ENCODE results near the gene KIF16B.

KIF16B gene

GRCh38 chr20:16517946-16518783, 55.1 kb downstream of the KIF16B start:
- H3K4me3 ChIP-seq (ENCODE audit: low read depth, low read length) = no peak overlapping the region
- TF ChIP-seq CTCF (IDR thresholded peaks at IDR 0.05; ENCODE audit: control insufficient read depth, extremely low read depth, insufficient read depth) = peak; percentile 83
- DNase-seq (ENCODE audit: low read depth) = peak; percentile 52

- no peak for TF ChIP-seq CTCF (IDR thresholded peaks at IDR 0.05; ENCODE audit: control insufficient read depth, extremely low read depth, insufficient read depth)
- H3K4me3 ChIP-seq (ENCODE audit: low read depth, low read length) = no peak overlapping the region
- DNase-seq (ENCODE audit: low read depth) = no peak
Observed at GRCh38 chr20:16516794-16517193, 56.5 kb downstream of the KIF16B start.

- H3K4me3 ChIP-seq (ENCODE audit: low read depth, low read length) = no peak overlapping the region
- DNase-seq (ENCODE audit: low read depth) = no peak
- no peak for TF ChIP-seq CTCF (IDR thresholded peaks at IDR 0.05; ENCODE audit: control insufficient read depth, extremely low read depth, insufficient read depth)
Observed at GRCh38 chr20:16515046-16515445, 58.2 kb downstream of the KIF16B start.

GRCh38 chr20:16514140-16514539, 59.1 kb downstream of the KIF16B start:
- no peak overlapping the region for H3K4me3 ChIP-seq (ENCODE audit: low read depth, low read length)
- no peak for DNase-seq (ENCODE audit: low read depth)
- TF ChIP-seq CTCF (IDR thresholded peaks at IDR 0.05; ENCODE audit: control insufficient read depth, extremely low read depth, insufficient read depth) = no peak

- H3K4me3 ChIP-seq (ENCODE audit: low read depth, low read length) = no peak overlapping the region
- no peak for DNase-seq (ENCODE audit: low read depth)
- no peak for TF ChIP-seq CTCF (IDR thresholded peaks at IDR 0.05; ENCODE audit: control insufficient read depth, extremely low read depth, insufficient read depth)
Observed at GRCh38 chr20:16505894-16506293, 67.4 kb downstream of the KIF16B start.

GRCh38 chr20:16501301-16501700, 71.9 kb downstream of the KIF16B start:
- H3K4me3 ChIP-seq (ENCODE audit: low read depth, low read length) = no peak overlapping the region
- DNase-seq (ENCODE audit: low read depth) = no peak
- no peak for TF ChIP-seq CTCF (IDR thresholded peaks at IDR 0.05; ENCODE audit: control insufficient read depth, extremely low read depth, insufficient read depth)

GRCh38 chr20:16500197-16500596, 73.1 kb downstream of the KIF16B start:
- no peak for TF ChIP-seq CTCF (IDR thresholded peaks at IDR 0.05; ENCODE audit: control insufficient read depth, extremely low read depth, insufficient read depth)

More at GRCh38 chr20:16500197-16500596, 73.1 kb downstream of the KIF16B start:
- DNase-seq (ENCODE audit: low read depth) = no peak
- H3K4me3 ChIP-seq (ENCODE audit: low read depth, low read length) = no peak overlapping the region

All from LNCaP clone FGC (cell line).